Tibial artery (tissue), 4 donors: ENCODE results near the gene KRTAP2-4.
"Not testable (repeated sequence)": the region's sequence is repeated elsewhere in the genome, so short reads cannot be mapped to it uniquely, and the experiment has no call there.

Source experiments
- DNase-seq, 2 donors: peaks; one replicate each; pipeline ENCODE4 v3.0.0-alpha.2; 2019
- H3K27ac ChIP-seq, 2 donors: fragments of 200-600 bp; sonication (generic) in 1 of 2; 1 replicate in 1 of 2; 2 replicates in 1 of 2; pipeline ENCODE4 v1.5.1; 2018 to 2019; ENCODE audit warnings: mild to moderate bottlenecking in 1 of 2
- H3K27me3 ChIP-seq, 2 donors: fragments of 200-600 bp; sonication (generic) in 1 of 2; one replicate each; pipeline versions ENCODE4 v1.5.1 to v1.6.0; 2016 to 2019
- H3K36me3 ChIP-seq, 3 donors: fragments of 200-600 bp; sonication (generic) in 2 of 3; one replicate each; pipeline ENCODE4 v1.5.1; 2016 to 2019; ENCODE audit warnings: mild to moderate bottlenecking in 2 of 3
- H3K4me1 ChIP-seq, 4 donors: fragments of 200-600 bp; sonication (generic) in 2 of 4; 1 replicate in 3 of 4; 2 replicates in 1 of 4; pipeline ENCODE4 v1.5.1; 2016 to 2019
- H3K4me3 ChIP-seq, 2 donors: fragments of 200-600 bp; sonication (generic) in 1 of 2; 1 replicate in 1 of 2; 2 replicates in 1 of 2; pipeline ENCODE4 v1.5.1; 2018 to 2019; ENCODE audit warnings: mild to moderate bottlenecking in 2 of 2
- H3K9me3 ChIP-seq, 3 donors: fragments of 200-600 bp; sonication (generic) in 1 of 3; one replicate each; pipeline ENCODE4 v1.5.1; 2016 to 2019
- CTCF ChIP-seq, 2 experiments: fragments of 200-600 bp in 1 of 2; fragments of 450-650 bp in 1 of 2; IDR thresholded peaks; one replicate each; pipeline ENCODE4 v1.5.1; 2017 to 2019; ENCODE audit warnings: antibody characterized with exemption in 2 of 2, mild to moderate bottlenecking in 1 of 2, moderate library complexity in 1 of 2
- intact Hi-C: fragments of 100-400 bp; cut with DNase I; formaldehyde crosslinking; loops from one replicate; pipeline ENCODE4 v1.15.0; 2023; ENCODE audit warnings: low total_unique reads

The KRTAP2-4 gene

DNA sequence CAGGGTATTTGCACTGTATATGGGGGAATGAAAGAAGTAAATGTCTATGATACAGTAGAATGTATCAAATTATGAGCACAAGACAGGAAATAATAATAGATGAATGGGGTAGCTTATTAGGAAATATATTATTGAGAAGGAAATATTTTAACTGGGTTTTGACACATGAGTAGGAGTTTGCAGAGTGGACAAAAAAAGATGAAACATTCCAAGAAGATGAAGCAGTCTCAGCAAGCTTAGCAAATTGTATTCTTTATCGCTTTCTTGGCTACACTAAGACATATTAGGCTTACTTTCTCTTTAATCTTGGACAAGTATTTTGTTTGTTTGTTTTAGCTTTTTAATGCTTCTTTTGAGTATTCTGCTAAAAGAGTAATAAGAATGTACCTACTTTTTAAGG, 38.2 kb upstream of the KRTAP2-4 start:
- no peak for TF ChIP-seq CTCF (IDR thresholded peaks at IDR 0.05)
- Histone ChIP-seq H3K9me3 (no peaks in the 10 kb centered on the region), H3K36me3 (no peaks in the 10 kb centered on the region), H3K4me1 (no peaks in the 10 kb centered on the region), H3K27ac (no peak overlapping the region), H3K27me3 (no peaks in the 10 kb centered on the region), H3K4me3 (no peak overlapping the region)
- intact Hi-C loops: no loop called here
- DNase-seq: no peak

- TF ChIP-seq CTCF (IDR thresholded peaks at IDR 0.05): no peak
- Histone ChIP-seq H3K27me3 (no peaks in the 10 kb centered on the region), H3K4me1 (no peaks in the 10 kb centered on the region), H3K27ac (no peak within 1 kb of the TSS), H3K4me3 (no peak within 1 kb of the TSS), H3K36me3 (no peaks in the 10 kb centered on the region), H3K9me3 (no peaks in the 10 kb centered on the region)
- DNase-seq: no peak
- intact Hi-C loops: no loop called here
These were observed 36.0 kb upstream of the KRTAP2-4 start, which contains the start of gene KRTAP4-16 for GRCh38 chr17:41101586-41102259. TSS of gene KRTAP4-16 (minus strand) at chr17:41102209. CDS start at chr17:41102209, 0 bp downstream.

GRCh38 chr17:41099682-41100480, 34.2 kb upstream of the KRTAP2-4 start:
- H3K36me3 ChIP-seq, intact Hi-C loops, H3K4me1 ChIP-seq, H3K9me3 ChIP-seq, H3K4me3 ChIP-seq, H3K27me3 ChIP-seq, H3K27ac ChIP-seq, DNase-seq: not testable (repeated sequence)

- intact Hi-C loops: no loop called here
- no peak for TF ChIP-seq CTCF (IDR thresholded peaks at IDR 0.05)
- Histone ChIP-seq H3K36me3 (no peaks in the 10 kb centered on the region), H3K27ac (no peak overlapping the region), H3K4me1 (no peaks in the 10 kb centered on the region), H3K27me3 (no peaks in the 10 kb centered on the region), H3K4me3 (no peak overlapping the region), H3K9me3 (no peaks in the 10 kb centered on the region)
- no peak for DNase-seq
These were observed 32.8 kb upstream of the KRTAP2-4 start for GRCh38 chr17:41098481-41098880.

DNA sequence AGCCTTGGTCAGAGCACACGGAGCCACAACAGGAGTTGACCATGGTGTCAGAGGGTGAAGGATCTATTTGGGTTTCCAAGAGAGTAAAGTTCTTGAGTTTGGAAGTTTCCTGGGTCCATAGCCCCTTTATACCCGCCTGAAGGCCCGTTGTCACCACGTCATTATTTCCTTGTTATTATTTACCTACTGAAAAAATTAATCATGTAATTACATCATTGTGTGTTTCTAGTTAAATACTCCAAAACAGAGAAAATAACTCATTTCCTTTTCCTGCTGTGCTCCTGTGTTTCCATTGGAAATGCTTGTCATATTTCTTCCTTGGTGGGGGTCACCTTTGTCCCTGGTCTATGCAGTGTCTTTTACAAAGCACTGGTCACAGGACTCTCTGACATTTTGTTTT, 32.4 kb upstream of the KRTAP2-4 start, which contains the start of gene KRTAP4-8:
KRTAP4-8 (minus strand) TSS at position 101 of the 400 bp plus-strand sequence; CDS start at position 43, 58 bp downstream.
- TF ChIP-seq CTCF (IDR thresholded peaks at IDR 0.05): no peak
- no peak for DNase-seq
- Histone ChIP-seq H3K27ac (no peak within 1 kb of the TSS), H3K9me3 (no peaks in the 10 kb centered on the region), H3K27me3 (no peaks in the 10 kb centered on the region), H3K36me3 (no peaks in the 10 kb centered on the region), H3K4me1 (no peaks in the 10 kb centered on the region), H3K4me3 (no peak within 1 kb of the TSS)
- intact Hi-C loops: no loop called here

GRCh38 chr17:41096055-41096454, 30.4 kb upstream of the KRTAP2-4 start:
- no peak overlapping the region for H3K27ac ChIP-seq
- H3K9me3 ChIP-seq: no peaks in the 10 kb centered on the region
- no peaks in the 10 kb centered on the region for H3K27me3 ChIP-seq
- H3K36me3 ChIP-seq: no peaks in the 10 kb centered on the region
- no peaks in the 10 kb centered on the region for H3K4me1 ChIP-seq
- H3K4me3 ChIP-seq: no peak overlapping the region
- TF ChIP-seq CTCF (IDR thresholded peaks at IDR 0.05): no peak
- DNase-seq: no peak
- intact Hi-C loops: no loop called here

DNA sequence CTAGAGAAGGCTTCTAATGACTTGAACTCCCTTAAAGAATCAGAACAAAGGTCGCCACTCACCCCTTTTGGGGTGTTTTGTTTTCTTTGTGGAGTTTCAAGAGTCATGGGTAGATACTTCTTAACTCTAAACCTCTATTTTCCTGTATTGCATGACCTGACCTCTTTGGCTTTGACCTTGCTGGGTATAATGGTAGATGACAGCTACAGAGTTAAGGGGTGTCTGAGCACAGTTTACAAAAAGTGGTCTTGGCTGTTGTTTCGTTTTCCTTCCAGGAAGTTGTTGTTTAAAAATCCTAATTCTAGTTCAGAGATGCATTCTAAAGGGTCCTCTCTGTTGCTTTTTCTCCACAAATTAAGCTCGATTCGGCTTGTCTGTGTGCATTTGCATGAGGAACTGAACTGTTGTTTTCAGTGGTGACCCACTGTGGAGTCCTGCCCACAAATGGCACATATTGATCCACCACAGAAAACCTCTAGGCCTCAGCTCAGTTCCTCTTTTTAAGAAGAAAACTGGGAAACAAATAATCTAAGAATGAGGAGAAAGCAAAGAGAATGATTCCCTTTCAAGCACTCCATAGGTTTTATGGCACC, 23.2 kb upstream of the KRTAP2-4 start:
- H3K27me3 ChIP-seq, H3K9me3 ChIP-seq, intact Hi-C loops, H3K27ac ChIP-seq, DNase-seq, H3K4me3 ChIP-seq, H3K36me3 ChIP-seq, H3K4me1 ChIP-seq: not testable (repeated sequence)

DNA sequence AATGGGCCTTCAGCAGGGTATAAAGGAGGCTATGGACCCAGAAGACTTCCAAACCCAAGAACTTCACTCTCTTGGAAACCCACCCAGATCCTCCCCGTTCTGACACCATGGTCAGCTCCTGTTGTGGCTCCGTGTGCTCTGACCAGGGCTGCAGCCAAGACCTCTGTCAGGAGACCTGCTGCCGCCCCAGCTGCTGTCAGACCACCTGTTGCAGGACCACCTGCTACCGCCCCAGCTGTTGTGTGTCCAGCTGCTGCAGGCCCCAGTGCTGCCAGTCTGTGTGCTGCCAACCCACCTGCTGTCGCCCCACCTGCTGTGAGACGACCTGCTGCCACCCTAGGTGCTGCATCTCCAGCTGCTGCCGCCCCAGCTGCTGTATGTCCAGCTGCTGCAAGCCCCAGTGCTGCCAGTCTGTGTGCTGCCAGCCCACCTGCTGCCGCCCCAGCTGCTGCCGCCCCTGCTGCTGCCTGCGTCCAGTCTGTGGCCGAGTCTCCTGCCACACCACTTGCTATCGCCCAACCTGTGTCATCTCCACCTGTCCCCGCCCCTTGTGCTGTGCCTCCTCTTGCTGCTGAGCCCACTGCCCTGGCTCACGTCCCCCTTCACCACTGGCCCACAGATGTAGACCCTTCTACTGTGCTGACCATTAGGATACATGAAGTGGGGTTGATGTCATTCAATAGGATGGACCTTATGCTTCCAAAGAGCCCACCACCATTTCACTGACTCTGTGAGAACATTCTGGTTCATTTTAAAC, 18.6 kb upstream of the KRTAP2-4 start, which contains the start of gene KRTAP4-7:
KRTAP4-7 (plus strand) TSS at position 51 of the 757 bp plus-strand sequence; CDS start at position 108, 57 bp downstream.
- H3K4me3 ChIP-seq, H3K27ac ChIP-seq, DNase-seq, H3K9me3 ChIP-seq, intact Hi-C loops, H3K36me3 ChIP-seq, H3K4me1 ChIP-seq, H3K27me3 ChIP-seq: not testable (repeated sequence)
